VCaP (cell line): ENCODE data around the gene HIC1.
A peak's percentile ranks its signal among the peaks of the same experiment; 100 is the strongest.

Experiments used
- H3K27ac ChIP-seq: fragments of 450-650 bp; 2 replicates; pipeline ENCODE4 v1.5.1; 2017
- CTCF ChIP-seq: fragments of 450-650 bp; conservative IDR thresholded peaks from 2 replicates; pipeline ENCODE4 v1.5.1; 2017; ENCODE audit warnings: mild to moderate bottlenecking, moderate library complexity

Gene HIC1

GRCh38 chr17:2023256-2023655 lies 31.6 kb upstream of the HIC1 start:
- H3K27ac ChIP-seq, result no peak overlapping the region
- no peak for TF ChIP-seq CTCF

GRCh38 chr17:2023692-2024571 lies 31.0 kb upstream of the HIC1 start:
- H3K27ac ChIP-seq, result peak overlapping the region; percentile 47; the same call in 1 of the 2 replicates
- TF ChIP-seq CTCF, result peak; percentile 24; the same call in 1 of the 2 replicates

GRCh38 chr17:2024572-2025219 lies 30.2 kb upstream of the HIC1 start:
- H3K27ac ChIP-seq, result peak overlapping the region; percentile 47; the same call in 1 of the 2 replicates
- TF ChIP-seq CTCF, result no peak

- peak within 1 kb of the TSS; percentile 47; the same call in 1 of the 2 replicates for H3K27ac ChIP-seq
- no peak for TF ChIP-seq CTCF
These were observed 29.7 kb upstream of the HIC1 start, which contains the start of gene RTN4RL1 for GRCh38 chr17:2025220-2025621. RTN4RL1 (minus strand) TSS chr17:2025334; CDS start chr17:2024865, 469 bp downstream.

GRCh38 chr17:2025622-2026309 lies 29.1 kb upstream of the HIC1 start:
- peak; percentile 91 for TF ChIP-seq CTCF
- peak overlapping the region; percentile 47; the same call in 1 of the 2 replicates for H3K27ac ChIP-seq

GRCh38 chr17:2027528-2028233 lies 27.2 kb upstream of the HIC1 start:
- no peak overlapping the region for H3K27ac ChIP-seq
- TF ChIP-seq CTCF, result no peak
